GM23338 (cell line): ENCODE data around the gene RAB21. TPM values are rescaled to one million over a fixed set of nuclear protein-coding genes. Genes with fewer than 3 reads are reported as not detected.
A peak's percentile ranks its signal among the peaks of the same experiment; 100 is the strongest.

Experiments used
- ATAC-seq: fragments of 200-7000 bp; cut with Tn5 transposase; 3 replicates; pipeline ENCODE4 v1.9.1; 2020
- DNase-seq: peaks from one replicate; pipeline ENCODE4 v3.0.0-alpha.2; 2015; ENCODE audit warnings: low spot score
- H2AFZ ChIP-seq: fragments of 200-600 bp; sonication (generic); 2 replicates; pipeline ENCODE4 v1.8.0; 2016; ENCODE audit warnings: antibody characterized with exemption, mild to moderate bottlenecking, moderate library complexity
- H3F3A ChIP-seq: fragments of 200-600 bp; sonication (generic); replicated peaks from 2 replicates; pipeline ENCODE4 v1.8.0; 2017; ENCODE audit warnings: antibody characterized with exemption, mixed run types, low read depth
- H3K27ac ChIP-seq: fragments of 200-600 bp; sonication (generic); 2 replicates; pipeline ENCODE4 v1.6.1; 2016; ENCODE audit warnings: low read depth
- H3K27me3 ChIP-seq: fragments of 200-600 bp; sonication (generic); 2 replicates; pipeline ENCODE4 v1.8.0; 2016; ENCODE audit warnings: mild to moderate bottlenecking, mixed run types, moderate library complexity; ENCODE audit not compliant: insufficient read depth
- H3K36me3 ChIP-seq: fragments of 200-600 bp; sonication (generic); 2 replicates; pipeline ENCODE4 v1.8.0; 2016; ENCODE audit warnings: mild to moderate bottlenecking; ENCODE audit not compliant: insufficient read depth
- H3K4me1 ChIP-seq: fragments of 200-600 bp; sonication (generic); 2 replicates; pipeline ENCODE4 v1.8.0; 2016; ENCODE audit warnings: mild to moderate bottlenecking, moderate library complexity; ENCODE audit not compliant: insufficient read depth
- H3K4me2 ChIP-seq: fragments of 200-600 bp; sonication (generic); 2 replicates; pipeline ENCODE4 v1.7.1; 2017; ENCODE audit warnings: mixed run types
- H3K4me3 ChIP-seq: fragments of 200-600 bp; sonication (generic); 2 replicates; pipeline ENCODE4 v1.6.1; 2016; ENCODE audit warnings: mixed run types
- H3K79me2 ChIP-seq: fragments of 200-600 bp; sonication (generic); replicated peaks from 2 replicates; pipeline ENCODE4 v1.8.0; 2017; ENCODE audit warnings: mild to moderate bottlenecking; ENCODE audit not compliant: insufficient read depth
- H3K9me2 ChIP-seq: fragments of 200-600 bp; sonication (generic); 2 replicates; pipeline ENCODE4 v1.8.0; 2017; ENCODE audit not compliant: insufficient read depth
- H4K20me1 ChIP-seq: fragments of 200-600 bp; sonication (generic); replicated peaks from 2 replicates; pipeline ENCODE4 v1.8.0; 2017; ENCODE audit warnings: mild to moderate bottlenecking; ENCODE audit not compliant: insufficient read depth
- H3K27ac Mint-ChIP-seq: 2 replicates; pipeline ENCODE4 v1.8.0; 2020; ENCODE audit warnings: inconsistent platforms, mild to moderate bottlenecking, moderate library complexity, mixed read lengths
- H3K27me3 Mint-ChIP-seq: 3 replicates; pipeline ENCODE4 v1.8.0; 2022; ENCODE audit warnings: low read depth, mild to moderate bottlenecking, moderate library complexity, mixed read lengths, inconsistent platforms; ENCODE audit not compliant: insufficient read depth, poor library complexity
- H3K36me3 Mint-ChIP-seq: 3 replicates; pipeline ENCODE4 v1.8.0; 2021; ENCODE audit warnings: low read depth, mild to moderate bottlenecking, inconsistent platforms, moderate library complexity, mixed read lengths
- H3K4me1 Mint-ChIP-seq: 3 replicates; pipeline ENCODE4 v1.8.0; 2020; ENCODE audit warnings: mild to moderate bottlenecking, inconsistent platforms, mixed read lengths
- H3K4me3 Mint-ChIP-seq: 3 replicates; pipeline ENCODE4 v1.8.0; 2021; ENCODE audit warnings: moderate library complexity, mild to moderate bottlenecking, inconsistent platforms, mixed read lengths
- H3K9me3 Mint-ChIP-seq: 3 replicates; pipeline ENCODE4 v1.8.0; 2020; ENCODE audit warnings: moderate library complexity, mild to moderate bottlenecking, inconsistent platforms, mixed read lengths
- CREB1 ChIP-seq: fragments of 250-450 bp; sonication (Bioruptor Pico); IDR thresholded peaks from 2 replicates; pipeline ENCODE4 v1.5.0; 2020; ENCODE audit warnings: low read depth, mild to moderate bottlenecking, moderate library complexity
- EZH2phosphoT487 ChIP-seq: fragments of 200-600 bp; sonication (generic); IDR thresholded peaks from one replicate; pipeline ENCODE4 v1.8.1; 2018; ENCODE audit warnings: antibody characterized with exemption; ENCODE audit not compliant: unreplicated experiment
- JUNB ChIP-seq: IDR thresholded peaks from one replicate; pipeline ENCODE4 v1.6.1; 2016; ENCODE audit warnings: antibody characterized with exemption; ENCODE audit not compliant: unreplicated experiment
- NANOG ChIP-seq: IDR thresholded peaks from 2 replicates; pipeline ENCODE4 v1.6.1; 2016; ENCODE audit warnings: antibody characterized with exemption, borderline replicate concordance
- POLR2AphosphoS5 ChIP-seq: IDR thresholded peaks from 2 replicates; pipeline ENCODE4 v1.6.1; 2016; ENCODE audit warnings: antibody characterized with exemption, low read depth
- STAT1 ChIP-seq: IDR thresholded peaks from one replicate; pipeline ENCODE4 v1.6.1; 2016; ENCODE audit warnings: antibody characterized with exemption; ENCODE audit not compliant: unreplicated experiment
- ZNF114 ChIP-seq: fragments of 250-450 bp; sonication (Bioruptor Pico); IDR thresholded peaks from 2 replicates; pipeline ENCODE4 v1.5.0; 2020; ENCODE audit warnings: mild to moderate bottlenecking, moderate library complexity
- ZNF331 ChIP-seq: fragments of 250-450 bp; sonication (Bioruptor Pico); IDR thresholded peaks from 2 replicates; pipeline ENCODE4 v1.5.0; 2020; ENCODE audit warnings: low read depth, mild to moderate bottlenecking, moderate library complexity
- polyA plus RNA-seq: library from polyadenylated mRNA; unstranded; fragments of >200 nt; fragmentation: Nextera tagmentation; extraction: Ambion mirVana; gene quantifications from 2 replicates; pipeline ENCODE4 v1.2.1, GENCODE V29; 2016
- total RNA-seq: library from RNA; depleted of rRNA; stranded (reverse); fragments of >200 nt; shearing (Covaris generic); gene quantifications from 2 replicates; pipeline ENCODE4 v1.2.3, GENCODE V29; 2014
- TF ChIP-seq, protein P1 (sequence below), 2 experiments: fragments of 200-600 bp in 1 of 2; sonication (generic) in 1 of 2; conservative IDR thresholded peaks; 2 replicates each; pipeline versions ENCODE4 v1.5.1 to v1.6.1; 2016 to 2017; ENCODE audit warnings: antibody characterized with exemption in 2 of 2, low read depth in 2 of 2, mild to moderate bottlenecking in 2 of 2, moderate library complexity in 1 of 2
- TF ChIP-seq, protein P2 (sequence below): IDR thresholded peaks from 2 replicates; pipeline ENCODE4 v1.6.1; 2016; ENCODE audit warnings: antibody characterized with exemption
- TF ChIP-seq, protein P3 (sequence below): IDR thresholded peaks from one replicate; pipeline ENCODE4 v1.6.1; 2018; ENCODE audit warnings: antibody characterized with exemption; ENCODE audit not compliant: unreplicated experiment

RAB21 gene
- total and polyA plus RNA-seq, 2 experiments from 2014 or later: 9.8 to 27.2 TPM

DNA sequence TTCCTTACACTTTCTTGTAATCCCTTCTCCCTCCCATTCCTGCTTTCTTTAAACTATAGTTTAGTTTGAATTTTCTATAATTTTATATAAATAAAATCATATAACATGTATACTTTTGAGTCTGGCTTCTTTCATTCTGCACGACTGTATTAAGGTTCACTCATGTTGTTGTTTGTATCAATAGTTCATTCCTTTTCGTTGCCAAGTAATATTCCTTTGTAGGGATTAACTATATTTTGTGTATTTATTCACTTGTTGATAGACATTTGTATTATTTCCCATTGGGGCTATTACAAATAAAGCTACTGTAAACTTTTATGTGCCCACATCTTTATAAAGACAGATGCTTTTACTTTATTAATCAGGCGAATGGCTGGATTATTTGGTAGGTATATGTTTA lies 45.5 kb downstream of the RAB21 start (continued):
- no peak for TF ChIP-seq EZH2phosphoT487
- TF ChIP-seq, protein P1, sequence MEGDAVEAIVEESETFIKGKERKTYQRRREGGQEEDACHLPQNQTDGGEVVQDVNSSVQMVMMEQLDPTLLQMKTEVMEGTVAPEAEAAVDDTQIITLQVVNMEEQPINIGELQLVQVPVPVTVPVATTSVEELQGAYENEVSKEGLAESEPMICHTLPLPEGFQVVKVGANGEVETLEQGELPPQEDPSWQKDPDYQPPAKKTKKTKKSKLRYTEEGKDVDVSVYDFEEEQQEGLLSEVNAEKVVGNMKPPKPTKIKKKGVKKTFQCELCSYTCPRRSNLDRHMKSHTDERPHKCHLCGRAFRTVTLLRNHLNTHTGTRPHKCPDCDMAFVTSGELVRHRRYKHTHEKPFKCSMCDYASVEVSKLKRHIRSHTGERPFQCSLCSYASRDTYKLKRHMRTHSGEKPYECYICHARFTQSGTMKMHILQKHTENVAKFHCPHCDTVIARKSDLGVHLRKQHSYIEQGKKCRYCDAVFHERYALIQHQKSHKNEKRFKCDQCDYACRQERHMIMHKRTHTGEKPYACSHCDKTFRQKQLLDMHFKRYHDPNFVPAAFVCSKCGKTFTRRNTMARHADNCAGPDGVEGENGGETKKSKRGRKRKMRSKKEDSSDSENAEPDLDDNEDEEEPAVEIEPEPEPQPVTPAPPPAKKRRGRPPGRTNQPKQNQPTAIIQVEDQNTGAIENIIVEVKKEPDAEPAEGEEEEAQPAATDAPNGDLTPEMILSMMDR (conservative IDR thresholded peaks at IDR 0.05; ENCODE audit: low read depth in 2 of 2): no peak

DNA sequence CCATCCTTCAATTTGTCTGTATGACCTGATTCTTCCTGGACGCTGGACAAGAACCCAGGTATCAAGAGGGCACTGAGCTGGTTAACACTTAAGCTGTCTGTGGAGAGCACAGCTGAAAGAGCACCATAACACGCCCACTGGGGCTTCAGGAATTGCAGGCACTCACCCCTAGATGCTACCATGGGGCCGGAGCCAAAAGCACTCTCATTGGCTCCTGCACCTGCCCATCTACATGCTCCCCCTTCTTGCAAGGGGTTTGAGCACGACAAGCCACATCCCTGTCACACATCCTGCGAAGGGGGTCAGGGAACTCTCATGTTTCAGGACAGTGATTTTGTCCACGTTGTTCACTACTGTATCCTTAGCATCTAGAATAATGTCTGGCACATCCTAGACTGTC lies 49.8 kb downstream of the RAB21 start:
- peak; percentile 77 for DNase-seq
- H2AFZ ChIP-seq: peak overlapping the region; percentile 90
- no peak overlapping the region for H3K4me2 ChIP-seq
- TF ChIP-seq, protein P2, sequence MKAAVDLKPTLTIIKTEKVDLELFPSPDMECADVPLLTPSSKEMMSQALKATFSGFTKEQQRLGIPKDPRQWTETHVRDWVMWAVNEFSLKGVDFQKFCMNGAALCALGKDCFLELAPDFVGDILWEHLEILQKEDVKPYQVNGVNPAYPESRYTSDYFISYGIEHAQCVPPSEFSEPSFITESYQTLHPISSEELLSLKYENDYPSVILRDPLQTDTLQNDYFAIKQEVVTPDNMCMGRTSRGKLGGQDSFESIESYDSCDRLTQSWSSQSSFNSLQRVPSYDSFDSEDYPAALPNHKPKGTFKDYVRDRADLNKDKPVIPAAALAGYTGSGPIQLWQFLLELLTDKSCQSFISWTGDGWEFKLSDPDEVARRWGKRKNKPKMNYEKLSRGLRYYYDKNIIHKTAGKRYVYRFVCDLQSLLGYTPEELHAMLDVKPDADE: no peak
- TF ChIP-seq STAT1 (no peak), JUNB (no peak), CREB1 (CRISPR knock-in tag) (no peak), ZNF331 (CRISPR knock-in tag) (no peak), EZH2phosphoT487 (no peak), NANOG (no peak), POLR2AphosphoS5 (no peak), ZNF114 (CRISPR knock-in tag) (no peak)
- TF ChIP-seq, protein P3, sequence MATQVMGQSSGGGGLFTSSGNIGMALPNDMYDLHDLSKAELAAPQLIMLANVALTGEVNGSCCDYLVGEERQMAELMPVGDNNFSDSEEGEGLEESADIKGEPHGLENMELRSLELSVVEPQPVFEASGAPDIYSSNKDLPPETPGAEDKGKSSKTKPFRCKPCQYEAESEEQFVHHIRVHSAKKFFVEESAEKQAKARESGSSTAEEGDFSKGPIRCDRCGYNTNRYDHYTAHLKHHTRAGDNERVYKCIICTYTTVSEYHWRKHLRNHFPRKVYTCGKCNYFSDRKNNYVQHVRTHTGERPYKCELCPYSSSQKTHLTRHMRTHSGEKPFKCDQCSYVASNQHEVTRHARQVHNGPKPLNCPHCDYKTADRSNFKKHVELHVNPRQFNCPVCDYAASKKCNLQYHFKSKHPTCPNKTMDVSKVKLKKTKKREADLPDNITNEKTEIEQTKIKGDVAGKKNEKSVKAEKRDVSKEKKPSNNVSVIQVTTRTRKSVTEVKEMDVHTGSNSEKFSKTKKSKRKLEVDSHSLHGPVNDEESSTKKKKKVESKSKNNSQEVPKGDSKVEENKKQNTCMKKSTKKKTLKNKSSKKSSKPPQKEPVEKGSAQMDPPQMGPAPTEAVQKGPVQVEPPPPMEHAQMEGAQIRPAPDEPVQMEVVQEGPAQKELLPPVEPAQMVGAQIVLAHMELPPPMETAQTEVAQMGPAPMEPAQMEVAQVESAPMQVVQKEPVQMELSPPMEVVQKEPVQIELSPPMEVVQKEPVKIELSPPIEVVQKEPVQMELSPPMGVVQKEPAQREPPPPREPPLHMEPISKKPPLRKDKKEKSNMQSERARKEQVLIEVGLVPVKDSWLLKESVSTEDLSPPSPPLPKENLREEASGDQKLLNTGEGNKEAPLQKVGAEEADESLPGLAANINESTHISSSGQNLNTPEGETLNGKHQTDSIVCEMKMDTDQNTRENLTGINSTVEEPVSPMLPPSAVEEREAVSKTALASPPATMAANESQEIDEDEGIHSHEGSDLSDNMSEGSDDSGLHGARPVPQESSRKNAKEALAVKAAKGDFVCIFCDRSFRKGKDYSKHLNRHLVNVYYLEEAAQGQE: no peak
- TF ChIP-seq, protein P1 (conservative IDR thresholded peaks at IDR 0.05; ENCODE audit: low read depth in 2 of 2): no peak

More for the DNA sequence above, 49.8 kb downstream of the RAB21 start:
- no peak overlapping the region for H3K27ac Mint-ChIP-seq
- no peaks in the 10 kb centered on the region for H4K20me1 ChIP-seq
- ATAC-seq: peak; percentile 99
- H3K27me3 Mint-ChIP-seq: no peaks in the 10 kb centered on the region
- H3K9me3 Mint-ChIP-seq: no peaks in the 10 kb centered on the region; the same call in 2 of the 3 replicates
- H3K36me3 ChIP-seq: no peaks in the 10 kb centered on the region
- no peaks in the 10 kb centered on the region for H3K4me1 Mint-ChIP-seq
- H3K79me2 ChIP-seq: no peaks in the 10 kb centered on the region
- no peaks in the 10 kb centered on the region for H3K36me3 Mint-ChIP-seq
- no peaks in the 10 kb centered on the region for H3K27me3 ChIP-seq
- no peaks in the 10 kb centered on the region for H3K9me2 ChIP-seq
- H3K4me3 Mint-ChIP-seq: no peak overlapping the region
- no peak overlapping the region for H3K27ac ChIP-seq
- no peaks in the 10 kb centered on the region for H3F3A ChIP-seq
- no peaks in the 10 kb centered on the region for H3K4me1 ChIP-seq
- H3K4me3 ChIP-seq: no peak overlapping the region
